HepG2 (cell line): ENCODE data around the gene SLIT3. TPM values are rescaled to one million over a fixed set of nuclear protein-coding genes. Genes with fewer than 3 reads are reported as not detected.

Experiments
- ATAC-seq: fragments of 200-7000 bp; cut with Tn5 transposase; 3 replicates; pipeline ENCODE4 v1.9.1; 2020; ENCODE audit warnings: mild to moderate bottlenecking, moderate library complexity
- BruUV-seq: library from RNA; stranded (reverse); fragments of 400-500 nt; replicated peaks from 2 replicates; lab custom pipeline; 2021; lab: Mats Ljungman, UMichigan
- CTCF ChIA-PET: fragments of 300-600 bp; formaldehyde crosslinking; extraction: SDS; loops from one replicate; lab custom pipeline; 2021; ENCODE audit warnings: low total read pairs, inconsistent platforms, low intra/inter-chr PET ratio; lab: Yijun Ruan, JAX
- POLR2A ChIA-PET: fragments of 350-600 bp; sonication (Branson Sonifier 250); formaldehyde crosslinking; loops from one replicate; lab custom pipeline; 2020; ENCODE audit warnings: antibody characterized with exemption, inconsistent platforms; lab: Yijun Ruan, JAX
- DNase-seq: peaks from one replicate; pipeline ENCODE4 v3.0.0-alpha.2; 2015; ENCODE audit warnings: low spot score
- FAIRE-seq: peaks from 3 replicates; lab custom pipeline; 2011; peaks lifted over from hg19 to GRCh38; lab: Jason Lieb, UNC
- H2AFZ ChIP-seq: one replicate; pipeline ENCODE4 v1.6.1; 2011; ENCODE audit warnings: low read length, inconsistent platforms
- H3K27ac ChIP-seq: fragments of 300-600 bp; 3 replicates; pipeline ENCODE4 v1.8.0; 2011; ENCODE audit warnings: mixed run types, mild to moderate bottlenecking, mixed read lengths, low read length, inconsistent platforms; ENCODE audit not compliant: insufficient read depth; ENCODE audit errors: extremely low read length
- H3K27me3 ChIP-seq, 2 experiments: fragments of 200-600 bp in 1 of 2; 2 replicates in 1 of 2; 3 replicates in 1 of 2; pipeline versions ENCODE4 v1.6.0 to v1.8.0; 2011; ENCODE audit warnings: low read length in 2 of 2, mild to moderate bottlenecking in 2 of 2, moderate library complexity in 2 of 2, inconsistent platforms in 1 of 2; ENCODE audit not compliant: insufficient read depth in 2 of 2, control insufficient read depth in 1 of 2
- H3K36me3 ChIP-seq, 2 experiments: fragments of 200-600 bp in 1 of 2; replicated peaks in 1 of 2; 2 replicates in 1 of 2; 3 replicates in 1 of 2; pipeline versions ENCODE4 v1.5.1 to v1.8.0; 2011; ENCODE audit warnings: low read length in 2 of 2, inconsistent platforms in 1 of 2; ENCODE audit not compliant: insufficient read depth in 2 of 2, control insufficient read depth in 1 of 2
- H3K4me1 ChIP-seq: 2 replicates; pipeline ENCODE4 v1.5.1; 2012; ENCODE audit warnings: low read length, inconsistent platforms; ENCODE audit not compliant: insufficient read depth
- H3K4me2 ChIP-seq: 2 replicates; pipeline ENCODE4 v1.6.0; 2011; ENCODE audit warnings: low read depth, low read length, inconsistent platforms
- H3K4me3 ChIP-seq, 3 experiments: fragments of 200-600 bp in 1 of 3; sonication (generic), shearing (Covaris generic) in 1 of 3; replicated peaks in 1 of 3; 2 replicates each; pipeline ENCODE4 v1.5.1; 2011 to 2016; ENCODE audit warnings: low read length in 3 of 3, inconsistent platforms in 2 of 3, low read depth in 2 of 3, mild to moderate bottlenecking in 2 of 3, control low read depth in 1 of 3, mixed read lengths in 1 of 3; ENCODE audit not compliant: insufficient read depth in 1 of 3
- H3K79me2 ChIP-seq: one replicate; pipeline ENCODE4 v1.6.1; 2011; ENCODE audit warnings: low read length, inconsistent platforms; ENCODE audit not compliant: insufficient read depth
- H3K9ac ChIP-seq: 2 replicates; pipeline ENCODE4 v1.6.0; 2011; ENCODE audit warnings: mild to moderate bottlenecking, low read depth, low read length, inconsistent platforms; ENCODE audit not compliant: insufficient read depth
- H3K9me3 ChIP-seq: 2 replicates; pipeline ENCODE4 v1.5.1; 2012; ENCODE audit warnings: mild to moderate bottlenecking, low read length
- H4K20me1 ChIP-seq: 2 replicates; pipeline ENCODE4 v1.6.0; 2011; ENCODE audit warnings: inconsistent platforms, mild to moderate bottlenecking, low read length, moderate library complexity; ENCODE audit not compliant: insufficient read depth
- CBFB ChIP-seq: sonication (generic); formaldehyde crosslinking; IDR thresholded peaks from 2 replicates; pipeline ENCODE4 v1.4.0; 2020; ENCODE audit warnings: missing genetic modification reagents
- CENPT ChIP-seq: sonication (generic); formaldehyde crosslinking; IDR thresholded peaks from 2 replicates; pipeline ENCODE4 v1.8.0; 2022; ENCODE audit warnings: low read depth, mild to moderate bottlenecking, moderate library complexity, missing genetic modification reagents
- FOXA3 ChIP-seq: IDR thresholded peaks from 2 replicates; pipeline ENCODE4 v1.6.1; 2016; ENCODE audit warnings: missing genetic modification reagents, missing compliant biosample characterization
- GATAD2A ChIP-seq: IDR thresholded peaks from 2 replicates; pipeline ENCODE4 v1.6.1; 2016
- KDM5A ChIP-seq: fragments of 200-600 bp; sonication (generic); IDR thresholded peaks from 2 replicates; pipeline ENCODE4 v1.7.0; 2018; ENCODE audit warnings: antibody characterized with exemption, mild to moderate bottlenecking, low read length, borderline replicate concordance
- MED8 ChIP-seq: sonication (generic); formaldehyde crosslinking; IDR thresholded peaks from 2 replicates; pipeline ENCODE4 v1.8.1; 2023; ENCODE audit warnings: mild to moderate bottlenecking, missing genetic modification reagents; ENCODE audit not compliant: insufficient replicate concordance
- NCOA2 ChIP-seq: sonication (generic); formaldehyde crosslinking; IDR thresholded peaks from 2 replicates; pipeline ENCODE4 v1.8.0; 2022; ENCODE audit warnings: inconsistent platforms
- NFE2L1 ChIP-seq: sonication (generic); formaldehyde crosslinking; IDR thresholded peaks from 2 replicates; pipeline ENCODE4 v1.4.0; 2020; ENCODE audit warnings: missing genetic modification reagents, mild to moderate bottlenecking, borderline replicate concordance
- NFKBIZ ChIP-seq: IDR thresholded peaks from 2 replicates; pipeline ENCODE4 v1.6.1; 2018; ENCODE audit warnings: missing genetic modification reagents, missing compliant biosample characterization
- NFYC ChIP-seq: IDR thresholded peaks from 2 replicates; pipeline ENCODE4 v1.6.1; 2016; ENCODE audit warnings: missing genetic modification reagents, missing compliant biosample characterization
- PTBP1 ChIP-seq: fragments of 200-400 bp; formaldehyde crosslinking; IDR thresholded peaks from 2 replicates; pipeline ENCODE4 v1.6.1; 2018; ENCODE audit warnings: low read length, low read depth; ENCODE audit not compliant: poor library complexity, severe bottlenecking
- SMARCE1 ChIP-seq: fragments of 450-650 bp; IDR thresholded peaks from 2 replicates; pipeline ENCODE4 v1.6.1; 2017; ENCODE audit warnings: borderline replicate concordance
- THYN1 ChIP-seq: sonication (generic); formaldehyde crosslinking; IDR thresholded peaks from 2 replicates; pipeline ENCODE4 v1.8.1; 2023; ENCODE audit warnings: low read depth, mild to moderate bottlenecking, moderate library complexity, missing genetic modification reagents, borderline replicate concordance
- ZNF18 ChIP-seq: sonication (generic); formaldehyde crosslinking; IDR thresholded peaks from 2 replicates; pipeline ENCODE4 v1.8.0; 2022; ENCODE audit warnings: mild to moderate bottlenecking, missing genetic modification reagents; ENCODE audit not compliant: insufficient replicate concordance
- ZNF225 ChIP-seq: sonication (generic); formaldehyde crosslinking; IDR thresholded peaks from 2 replicates; pipeline ENCODE4 v1.4.0; 2020; ENCODE audit warnings: mild to moderate bottlenecking, missing genetic modification reagents
- ZNF253 ChIP-seq: sonication (generic); formaldehyde crosslinking; IDR thresholded peaks from 2 replicates; pipeline ENCODE4 v1.8.0; 2022; ENCODE audit warnings: mild to moderate bottlenecking, missing genetic modification reagents, borderline replicate concordance
- WGBS: methylation state at CpG from one replicate; pipeline ENCODE4 v1.1.6; 2017; ENCODE audit warnings: low lambda C conversion rate; 5-methylcytosine and 5-hydroxymethylcytosine counted together
- in situ Hi-C: cut with HindIII; loops from 2 replicates; pipeline ENCODE4 v1.10.0; 2017; ENCODE audit warnings: low pct_unique_long_range_greater_than_20kb; ENCODE audit not compliant: extremely low pct_ligation_motif_present
- intact Hi-C: fragments of 100-400 bp; cut with micrococcal nuclease; formaldehyde crosslinking; loops from one replicate; pipeline ENCODE4 v1.10.0; 2022; ENCODE audit not compliant: unreplicated experiment
- polyA plus RNA-seq, 8 experiments: library from polyadenylated mRNA; depleted of rRNA in 3 of 8; stranded (reverse) in 7 of 8; unstranded in 1 of 8; fragments of >200 nt; fragmentation: Illumina TruSeq in 4 of 8; extraction: Trizol in 4 of 8; gene quantifications; 2 replicates each; pipeline versions ENCODE4 v1.2.1 to v1.2.3, GENCODE V29; 2011 to 2016; ENCODE audit warnings: low read depth in 4 of 8, missing spikeins in 1 of 8, mixed read lengths in 1 of 8; ENCODE audit not compliant: insufficient read depth in 1 of 8
- total RNA-seq, 5 experiments: library from RNA; depleted of rRNA; stranded (reverse); fragments of >200 nt; fragmentation: Illumina TruSeq; extraction: Trizol; gene quantifications; 2 replicates each; pipeline ENCODE4 v1.2.3, GENCODE V29; 2016; ENCODE audit warnings: low read depth in 1 of 5
- TF ChIP-seq, protein P1 (sequence below): IDR thresholded peaks from 2 replicates; pipeline ENCODE4 v1.6.1; 2016; ENCODE audit warnings: low read depth, borderline replicate concordance

The SLIT3 gene
- total and polyA plus RNA-seq, 2 of the 13 experiments (the other 11 are each of a cell fraction or from before 2014, with no cell fraction given), result not detected

GRCh38 chr5:169289520-169289919 is 11.4 kb downstream of the SLIT3 start:
- 0% methylated on average over 2 of the region's 2 CpGs for WGBS
- no peaks in the 10 kb centered on the region for H3K27me3 ChIP-seq
- no peaks in the 10 kb centered on the region for H3K4me1 ChIP-seq
- TF ChIP-seq CENPT (no peak), NFYC (CRISPR knock-in tag) (no peak), NFE2L1 (CRISPR knock-in tag) (no peak), CBFB (no peak), MED8 (CRISPR knock-in tag) (no peak)
- TF ChIP-seq, protein P1, sequence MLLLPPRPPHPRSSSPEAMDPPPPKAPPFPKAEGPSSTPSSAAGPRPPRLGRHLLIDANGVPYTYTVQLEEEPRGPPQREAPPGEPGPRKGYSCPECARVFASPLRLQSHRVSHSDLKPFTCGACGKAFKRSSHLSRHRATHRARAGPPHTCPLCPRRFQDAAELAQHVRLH, result no peak
- H3K9me3 ChIP-seq, result no peaks in the 10 kb centered on the region
- no peaks in the 10 kb centered on the region for H4K20me1 ChIP-seq
- H3K27ac ChIP-seq, result no peak overlapping the region
- ChIA-PET POLR2A (no interaction called here), CTCF (no interaction called here)
- FAIRE-seq (no peak), ATAC-seq (no peak), DNase-seq (no peak)
- no peak overlapping the region for H3K4me2 ChIP-seq
- in situ Hi-C loops, result no loop called here
- no peak overlapping the region for H2AFZ ChIP-seq
- H3K79me2 ChIP-seq, result no peaks in the 10 kb centered on the region
- H3K4me3 ChIP-seq, result no peak overlapping the region
- intact Hi-C loops, result no loop called here
- no peak overlapping the region for H3K9ac ChIP-seq
- no TSS peak for BruUV-seq
- no peaks in the 10 kb centered on the region; a peak in 1 of 5 replicates for H3K36me3 ChIP-seq

DNA sequence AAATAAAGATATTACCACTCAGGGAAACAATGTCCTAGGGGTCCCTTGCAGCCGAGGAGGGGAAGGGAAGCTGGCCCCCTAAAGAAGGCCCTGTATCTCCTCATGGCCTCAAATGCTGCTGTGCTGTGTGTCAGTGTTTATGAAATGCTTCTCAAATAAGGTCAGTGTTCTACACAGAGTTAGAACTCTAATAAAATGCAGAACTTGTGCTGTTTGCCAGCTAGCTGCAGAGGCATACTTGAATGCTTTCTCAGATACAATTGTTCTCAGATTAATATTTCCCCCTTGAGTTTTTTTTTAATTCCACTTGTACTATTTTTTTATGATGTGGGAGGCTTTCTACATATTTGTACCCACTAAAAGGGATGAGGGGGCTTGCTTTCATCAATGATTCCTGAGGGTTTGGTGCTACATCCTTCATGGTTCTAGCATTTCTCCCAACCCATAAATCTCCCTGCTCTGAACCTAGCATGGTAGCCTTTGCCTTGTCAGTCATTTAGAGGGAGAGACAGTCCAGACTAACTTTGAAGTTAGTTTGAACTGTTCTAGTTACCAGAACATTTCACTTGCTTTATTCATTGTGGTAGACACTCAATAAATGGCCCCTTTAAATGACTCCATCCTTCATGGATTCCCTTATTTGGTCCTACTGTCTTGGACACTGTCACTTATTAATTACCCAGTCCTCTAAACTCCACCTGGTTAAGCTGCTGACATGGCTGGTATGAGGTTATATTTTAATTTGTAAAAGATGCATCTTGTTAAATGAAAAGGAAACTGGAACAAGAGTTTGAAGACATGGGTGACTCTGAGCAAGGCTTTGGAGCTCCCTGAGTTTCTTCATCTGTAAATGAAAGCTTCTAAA is 12.6 kb downstream of the SLIT3 start:
- FAIRE-seq, result no peak
- ChIA-PET CTCF (no interaction called here), POLR2A (no interaction called here)
- no peaks in the 10 kb centered on the region; a peak in 1 of 5 replicates for H3K36me3 ChIP-seq
- no peak for DNase-seq
- ATAC-seq, result no peak
- no peak overlapping the region for H3K27ac ChIP-seq
- H3K4me2 ChIP-seq, result no peak overlapping the region
- no peaks in the 10 kb centered on the region for H3K4me1 ChIP-seq
- no peaks in the 10 kb centered on the region for H3K27me3 ChIP-seq
- H3K9me3 ChIP-seq, result no peaks in the 10 kb centered on the region
- BruUV-seq, result no TSS peak
- no peak overlapping the region for H3K4me3 ChIP-seq
- no peaks in the 10 kb centered on the region for H3K79me2 ChIP-seq
- no peaks in the 10 kb centered on the region for H4K20me1 ChIP-seq
- intact Hi-C loops, result no loop called here
- no peak overlapping the region for H2AFZ ChIP-seq
- no peak overlapping the region for H3K9ac ChIP-seq
- in situ Hi-C loops, result no loop called here
- 0% methylated on average over 1 of the region's 1 CpG for WGBS
- TF ChIP-seq ZNF18 (CRISPR knock-in tag) (no peak), THYN1 (no peak), SMARCE1 (no peak), NCOA2 (no peak), KDM5A (no peak), GATAD2A (CRISPR knock-in tag) (no peak), ZNF253 (CRISPR knock-in tag) (no peak), ZNF225 (no peak), FOXA3 (CRISPR knock-in tag) (no peak), PTBP1 (no peak), NFKBIZ (CRISPR knock-in tag) (no peak)
